PC-9 (cell line): ENCODE data around the gene LRRC8C. TPM values are rescaled to one million over a fixed set of nuclear protein-coding genes. Genes with fewer than 3 reads are reported as not detected.

Experiments
- BruUV-seq: library from RNA; stranded (reverse); fragments of 400-500 nt; replicated peaks from 2 replicates; lab custom pipeline; 2021; lab: Mats Ljungman, UMichigan
- CTCF ChIA-PET: fragments of 300-600 bp; sonication (Branson Sonifier 250); formaldehyde crosslinking; loops from one replicate; lab custom pipeline; 2022; ENCODE audit warnings: antibody characterized with exemption; lab: Charles Lee
- POLR2A ChIA-PET: fragments of 300-600 bp; sonication (Branson Sonifier 250); formaldehyde crosslinking; loops from one replicate; lab custom pipeline; 2022; ENCODE audit warnings: antibody characterized with exemption; ENCODE audit not compliant: unreplicated experiment; lab: Charles Lee
- DNase-seq, 2 experiments: peaks; one replicate each; pipeline versions ENCODE4 v3.0.0 to v3.0.0-alpha.2; 2015 to 2022; ENCODE audit warnings: mixed read lengths in 1 of 2
- H2AFZ ChIP-seq: fragments of 200-600 bp; sonication (generic); 2 replicates; pipeline ENCODE4 v1.8.1; 2017; ENCODE audit warnings: antibody characterized with exemption
- H3F3A ChIP-seq: fragments of 200-600 bp; sonication (generic); 2 replicates; pipeline ENCODE4 v1.8.1; 2017; ENCODE audit warnings: antibody characterized with exemption, mild to moderate bottlenecking, low read depth; ENCODE audit not compliant: insufficient read depth
- H3K27ac ChIP-seq: fragments of 200-600 bp; sonication (generic); 2 replicates; pipeline ENCODE4 v1.6.1; 2016; ENCODE audit warnings: mixed run types
- H3K27me3 ChIP-seq: fragments of 200-600 bp; sonication (generic); 2 replicates; pipeline ENCODE4 v1.6.1; 2016; ENCODE audit warnings: low read depth, mixed run types; ENCODE audit not compliant: insufficient read depth
- H3K36me3 ChIP-seq: fragments of 200-600 bp; sonication (generic); 2 replicates; pipeline ENCODE4 v1.6.1; 2016; ENCODE audit warnings: low read depth, mixed run types
- H3K4me1 ChIP-seq: fragments of 200-600 bp; sonication (generic); replicated peaks from 2 replicates; pipeline ENCODE4 v1.6.1; 2016; ENCODE audit warnings: mixed run types; ENCODE audit not compliant: insufficient read depth
- H3K4me2 ChIP-seq: fragments of 200-600 bp; sonication (generic); 2 replicates; pipeline ENCODE4 v1.6.1; 2017; ENCODE audit warnings: mixed run types
- H3K4me3 ChIP-seq: fragments of 200-600 bp; sonication (generic); 2 replicates; pipeline ENCODE4 v1.6.1; 2016; ENCODE audit warnings: mixed run types
- H3K79me2 ChIP-seq: fragments of 200-600 bp; sonication (generic); 2 replicates; pipeline ENCODE4 v1.6.1; 2017; ENCODE audit warnings: low read depth, mixed run types
- H3K9me2 ChIP-seq: fragments of 200-600 bp; sonication (generic); 2 replicates; pipeline ENCODE4 v1.8.1; 2017; ENCODE audit warnings: mild to moderate bottlenecking; ENCODE audit not compliant: insufficient read depth
- H3K9me3 ChIP-seq: fragments of 200-600 bp; sonication (generic); 2 replicates; pipeline ENCODE4 v1.8.1; 2016; ENCODE audit warnings: low read depth; ENCODE audit not compliant: insufficient read depth
- H4K20me1 ChIP-seq: fragments of 200-600 bp; sonication (generic); 2 replicates; pipeline ENCODE4 v1.8.1; 2017; ENCODE audit not compliant: insufficient read depth
- CTCF ChIP-seq: fragments of 200-600 bp; sonication (generic); conservative IDR thresholded peaks from 2 replicates; pipeline ENCODE4 v1.6.1; 2017; ENCODE audit warnings: mixed run types, antibody characterized with exemption, mild to moderate bottlenecking, moderate library complexity
- EZH2 ChIP-seq: fragments of 200-600 bp; sonication (generic); IDR thresholded peaks from 2 replicates; pipeline ENCODE4 v1.8.0; 2017; ENCODE audit warnings: antibody characterized with exemption, low read depth
- intact Hi-C: fragments of 100-400 bp; cut with micrococcal nuclease; formaldehyde crosslinking; loops from one replicate; pipeline ENCODE4 v1.10.0; 2022; ENCODE audit not compliant: unreplicated experiment
- total RNA-seq: library from RNA; stranded (reverse); gene quantifications from 2 replicates; pipeline ENCODE4 v1.2.3, GENCODE V29; 2021

The LRRC8C gene
- total RNA-seq, 1 experiment from 2014 or later, result 2.2 TPM

- H3K79me2 ChIP-seq, result no peaks in the 10 kb centered on the region
- no peak for TF ChIP-seq EZH2
- H3K4me2 ChIP-seq, result no peak overlapping the region
- intact Hi-C loops, result no loop called here
- no peaks in the 10 kb centered on the region for H4K20me1 ChIP-seq
- H2AFZ ChIP-seq, result no peak overlapping the region
- no peaks in the 10 kb centered on the region for H3F3A ChIP-seq
- CTCF ChIA-PET, result no interaction called here
- BruUV-seq, result no TSS peak
- no peak overlapping the region for H3K4me3 ChIP-seq
- H3K9me2 ChIP-seq, result no peaks in the 10 kb centered on the region
- H3K4me1 ChIP-seq, result peaks cover 5% of the 10 kb centered on the region
- no peaks in the 10 kb centered on the region for H3K36me3 ChIP-seq
- POLR2A ChIA-PET, result no interaction called here
- no peaks in the 10 kb centered on the region; the same call in 1 of the 2 replicates for H3K9me3 ChIP-seq
- no peak for DNase-seq
- no peak overlapping the region for H3K27ac ChIP-seq
- H3K27me3 ChIP-seq, result no peaks in the 10 kb centered on the region
Measured at GRCh38 chr1:89765774-89766173, 132.9 kb downstream of the LRRC8C start.

GRCh38 chr1:89767618-89768017, 134.7 kb downstream of the LRRC8C start:
- H3K4me1 ChIP-seq, result peaks cover 5% of the 10 kb centered on the region
- intact Hi-C loops, result no loop called here
- H3F3A ChIP-seq, result no peaks in the 10 kb centered on the region
- BruUV-seq, result no TSS peak
- no peaks in the 10 kb centered on the region for H3K79me2 ChIP-seq
- no peaks in the 10 kb centered on the region for H4K20me1 ChIP-seq
- no peaks in the 10 kb centered on the region; the same call in 1 of the 2 replicates for H3K9me3 ChIP-seq
- H3K9me2 ChIP-seq, result no peaks in the 10 kb centered on the region
- H3K36me3 ChIP-seq, result no peaks in the 10 kb centered on the region
- H3K27ac ChIP-seq, result no peak overlapping the region
- H3K4me2 ChIP-seq, result no peak overlapping the region
- no peak for DNase-seq
- TF ChIP-seq EZH2 (no peak), CTCF (no peak)
- H3K27me3 ChIP-seq, result no peaks in the 10 kb centered on the region
- ChIA-PET POLR2A (no interaction called here), CTCF (no interaction called here)
- no peak overlapping the region for H3K4me3 ChIP-seq
- H2AFZ ChIP-seq, result no peak overlapping the region

Other genes starting within 250 kb of the LRRC8C start
- gene LRRC8B, start 108.3 kb upstream of the LRRC8C start, total RNA-seq, result 11.7 and 15.0 TPM in 2 replicates
- 71.9 and 75.9 TPM in 2 replicates for gene LRRC8D, start 187.9 kb downstream of the LRRC8C start, total RNA-seq